GM18909 (cell line): ENCODE results near the gene MTIF3.

Source experiments
- ATAC-seq: cut with Tn5 transposase; IDR thresholded peaks from one replicate; pipeline ENCODE4 v1.9.1; 2021; ENCODE audit warnings: mild to moderate bottlenecking; ENCODE audit not compliant: unreplicated experiment, poor library complexity

MTIF3 gene

DNA sequence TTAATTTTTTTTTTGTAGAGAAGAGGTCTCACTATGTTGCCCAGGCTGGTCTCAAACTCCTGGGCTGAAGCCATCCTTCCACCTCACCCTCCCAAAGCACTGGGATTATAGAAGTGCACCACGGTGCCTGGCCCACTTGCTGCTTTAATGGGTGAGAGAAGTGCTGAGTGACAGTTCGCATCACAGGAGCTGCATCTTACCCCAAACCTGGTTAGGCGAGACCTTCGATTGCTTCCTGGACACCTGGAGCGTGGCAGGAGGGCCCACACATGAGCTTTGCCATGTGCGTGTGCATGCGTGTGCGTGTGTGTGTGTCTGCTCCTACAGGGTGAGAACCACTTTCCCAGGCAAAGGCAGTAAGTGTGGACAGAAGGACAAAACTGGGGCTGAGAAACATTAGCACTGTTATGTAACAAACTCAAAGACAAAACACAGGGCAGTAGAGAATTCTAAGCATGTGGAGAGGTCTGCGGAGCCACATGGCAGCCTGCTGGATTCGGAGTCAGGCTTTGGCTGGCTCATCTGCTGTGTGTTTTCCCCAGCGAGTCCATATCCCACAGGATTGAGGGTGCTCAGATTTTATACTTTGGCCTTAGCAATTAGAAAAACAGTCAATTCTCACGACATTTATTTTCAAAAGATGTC lies 11.7 kb upstream of the MTIF3 start:
- ATAC-seq = no peak

DNA sequence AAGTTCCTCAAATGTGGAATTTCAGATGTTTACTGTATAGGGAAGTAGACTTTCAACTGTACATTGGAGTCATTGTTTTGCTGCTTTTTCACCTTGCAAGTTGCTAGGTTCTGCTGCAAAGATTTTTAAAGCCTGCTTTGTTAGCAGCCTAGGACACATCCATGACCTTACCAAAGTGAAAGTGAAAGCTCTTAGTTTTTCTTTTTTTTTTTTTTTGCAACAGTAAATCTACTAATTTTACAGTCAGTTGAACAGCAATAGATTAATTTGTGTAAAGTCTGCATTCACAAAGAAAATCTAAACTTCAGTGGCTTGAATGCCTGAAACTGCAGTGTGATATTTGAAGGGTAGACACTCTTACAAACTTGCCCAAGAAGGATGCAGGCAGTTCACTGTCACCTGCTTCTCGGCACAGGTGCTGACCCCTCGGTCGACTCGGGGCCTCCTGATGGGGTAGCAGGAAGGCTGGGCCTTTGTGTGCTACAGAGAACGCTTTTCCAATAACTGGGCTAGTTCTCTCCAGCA lies 5.0 kb upstream of the MTIF3 start:
- no peak for ATAC-seq

DNA sequence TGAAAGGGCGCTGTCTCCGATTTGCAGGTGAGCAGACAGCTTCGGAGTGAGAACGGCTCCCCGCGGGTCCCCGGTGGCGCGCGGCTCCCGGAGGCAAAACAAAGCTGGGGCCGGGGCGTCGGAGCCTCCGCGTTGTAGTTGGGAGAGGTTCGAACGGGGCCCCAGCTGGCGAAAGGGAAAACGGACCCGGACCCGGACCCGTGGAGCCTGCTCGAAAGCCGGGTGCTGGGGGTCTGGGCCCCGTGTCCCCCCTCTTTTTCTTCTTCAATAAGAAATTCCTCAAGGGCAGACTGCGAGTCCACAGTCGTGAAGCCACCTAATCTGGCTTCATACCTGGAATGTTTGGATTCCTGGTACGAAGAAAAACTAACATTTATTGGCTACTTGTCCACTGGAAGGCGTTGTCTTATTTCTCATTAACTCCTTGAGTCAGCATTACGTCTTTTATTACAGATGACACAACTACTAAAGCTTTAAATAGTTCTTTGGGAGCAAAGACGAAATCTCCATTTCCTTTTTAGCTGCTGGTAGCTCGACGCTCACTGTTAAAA lies 632 bp upstream of the MTIF3 start:
- ATAC-seq = no peak

DNA sequence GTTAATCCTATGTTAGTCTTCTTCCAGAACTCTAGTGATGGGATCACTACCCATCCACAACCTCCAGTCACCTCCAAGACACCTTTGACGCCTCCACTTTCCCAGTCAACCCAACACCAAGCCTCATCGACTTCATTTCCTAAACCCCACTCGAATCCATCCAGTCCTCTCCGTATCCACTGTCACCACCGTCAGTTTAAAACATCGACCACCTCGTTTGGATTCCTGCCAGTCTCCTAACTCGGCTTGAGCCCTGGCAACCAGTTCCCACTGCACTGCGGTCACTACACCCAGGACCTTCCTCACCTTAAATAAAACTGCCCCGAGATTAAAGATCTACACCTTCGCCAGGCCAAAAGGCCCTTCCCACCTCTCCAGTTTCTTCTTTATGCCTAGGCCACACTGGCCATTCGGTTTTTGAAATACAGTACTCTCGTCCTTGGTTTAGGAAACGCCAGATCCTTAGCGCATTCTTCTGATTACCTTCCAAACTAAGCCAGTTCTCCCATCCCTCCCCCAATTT lies 1.2 kb downstream of the MTIF3 start:
- ATAC-seq = no peak

DNA sequence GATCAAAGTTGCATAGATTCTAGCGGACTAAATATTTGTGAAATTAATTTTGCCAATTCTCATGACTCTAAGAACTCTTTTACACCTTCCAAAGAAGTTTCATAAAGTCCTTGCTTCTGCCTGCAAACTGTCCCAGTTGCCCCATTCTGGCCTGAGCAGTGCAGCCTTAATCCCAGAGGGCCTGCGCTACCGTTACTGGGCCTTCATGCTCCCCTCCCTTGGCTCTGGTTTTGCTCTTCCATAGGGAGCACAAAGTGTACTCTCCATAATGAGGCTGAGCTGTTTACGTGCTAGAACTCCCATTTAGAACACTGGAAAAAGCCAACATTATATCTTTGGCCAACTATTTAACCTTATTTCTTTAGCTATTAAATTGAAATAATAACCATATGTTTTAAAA lies 2.1 kb downstream of the MTIF3 start:
- no peak for ATAC-seq

DNA sequence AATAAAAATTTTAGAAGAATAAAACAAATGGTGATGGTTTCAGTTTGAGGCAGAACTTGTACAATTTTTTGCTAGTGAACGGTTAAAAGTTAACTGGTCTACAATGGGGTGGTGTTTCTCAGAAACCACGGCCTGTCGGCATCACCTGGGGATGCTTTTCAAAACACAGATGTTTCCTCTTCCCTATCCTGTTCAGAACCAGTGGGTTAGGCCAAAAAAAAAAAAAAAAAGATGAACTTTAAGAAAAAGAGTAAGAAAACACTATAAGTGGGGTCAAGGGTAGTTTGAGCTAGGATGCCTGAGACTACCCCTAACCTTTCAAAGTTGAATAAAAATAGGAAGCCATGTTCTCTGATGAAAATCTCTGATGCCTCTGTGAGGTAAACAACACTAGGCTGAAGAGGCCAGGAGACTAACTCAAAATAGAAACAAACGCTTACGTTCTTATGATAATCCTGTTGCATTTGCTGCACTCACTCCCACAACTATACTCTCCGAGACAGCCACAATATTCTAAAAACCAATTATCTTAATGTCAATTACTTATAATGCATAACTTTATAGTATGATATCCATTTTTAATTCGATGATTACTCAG lies 3.3 kb downstream of the MTIF3 start:
- no peak for ATAC-seq

DNA sequence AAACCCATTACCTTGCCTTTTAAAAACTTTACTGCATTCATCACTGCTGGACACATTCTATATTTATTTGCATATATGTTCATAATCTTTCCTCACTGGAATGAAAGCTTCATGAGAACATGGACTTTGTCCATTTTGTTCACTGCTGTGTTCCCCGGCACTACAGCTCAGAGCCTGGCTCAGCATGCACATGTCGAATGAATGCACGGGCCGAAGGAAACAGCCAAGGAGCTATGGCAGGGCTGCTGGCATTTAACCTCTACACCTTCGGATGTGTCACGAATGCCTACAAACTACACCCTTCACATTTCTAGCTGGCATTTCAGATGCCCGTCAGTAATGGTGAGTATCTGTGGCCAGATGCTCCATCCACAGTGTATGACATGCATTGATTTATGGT lies 7.6 kb downstream of the MTIF3 start:
- ATAC-seq = no peak

DNA sequence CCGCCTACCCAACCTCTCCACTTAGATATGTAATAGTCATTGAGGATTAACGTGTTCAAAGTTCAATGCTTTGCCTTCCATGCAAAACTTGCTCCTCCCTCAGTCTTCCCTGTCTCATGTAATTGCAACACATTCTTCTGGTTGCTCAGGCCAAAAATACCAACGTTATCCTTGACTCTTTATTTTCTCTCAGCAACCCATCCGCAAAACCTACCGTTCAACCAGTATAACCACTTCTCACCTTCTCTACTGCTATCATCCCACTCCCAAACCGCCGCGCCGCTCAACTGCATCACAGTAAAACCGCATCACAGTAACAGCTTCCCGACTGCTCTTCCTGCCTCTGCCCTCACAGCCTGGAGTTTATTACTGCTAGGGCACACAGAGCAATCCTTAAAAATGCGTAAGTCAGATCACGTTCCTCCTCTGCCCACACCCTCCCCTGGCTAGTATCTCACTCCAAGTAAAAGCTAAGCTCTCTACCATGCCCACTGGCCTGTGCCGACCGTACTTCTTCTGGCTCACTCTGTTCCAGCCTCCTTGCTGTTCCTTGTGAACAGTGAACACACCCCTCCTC lies 8.2 kb downstream of the MTIF3 start:
- ATAC-seq = no peak

DNA sequence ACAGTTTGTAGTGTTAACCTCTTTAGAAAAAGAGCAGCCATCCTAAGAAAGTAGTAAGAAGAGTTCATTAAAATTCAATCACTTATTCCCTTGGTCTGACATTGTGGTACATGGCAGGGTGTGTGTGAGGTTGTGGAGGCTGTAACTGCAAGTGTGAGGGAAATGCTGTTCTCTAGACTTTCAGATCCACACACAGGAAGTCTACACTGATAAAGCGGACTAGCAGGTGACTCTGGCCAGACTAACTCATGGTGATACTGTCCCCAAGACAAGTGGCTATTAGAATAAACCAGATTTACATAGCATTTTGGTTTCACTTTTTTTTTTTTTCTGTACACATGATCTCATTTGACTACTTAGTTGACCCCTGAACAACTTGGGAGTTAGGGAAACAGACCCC lies 10.0 kb downstream of the MTIF3 start:
- no peak for ATAC-seq

DNA sequence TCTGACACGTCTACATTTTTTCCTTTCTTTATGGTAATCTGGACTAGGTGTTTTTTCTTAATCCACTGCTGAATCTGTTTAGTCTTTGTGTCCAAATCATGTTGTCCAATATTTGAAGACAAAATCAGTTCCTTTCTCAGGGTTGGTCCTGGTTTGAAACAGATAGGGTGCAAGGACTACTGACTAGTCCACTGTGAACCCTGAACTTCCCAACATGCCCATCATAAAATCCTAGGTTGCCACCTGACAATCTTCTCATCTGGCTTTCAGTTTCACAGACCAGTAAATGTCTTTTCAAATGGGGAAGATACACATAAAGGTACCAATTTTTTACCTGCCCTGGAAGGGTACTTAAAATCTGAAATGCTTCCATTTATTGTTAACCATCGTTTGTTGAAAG lies 13.2 kb downstream of the MTIF3 start:
- no peak for ATAC-seq

DNA sequence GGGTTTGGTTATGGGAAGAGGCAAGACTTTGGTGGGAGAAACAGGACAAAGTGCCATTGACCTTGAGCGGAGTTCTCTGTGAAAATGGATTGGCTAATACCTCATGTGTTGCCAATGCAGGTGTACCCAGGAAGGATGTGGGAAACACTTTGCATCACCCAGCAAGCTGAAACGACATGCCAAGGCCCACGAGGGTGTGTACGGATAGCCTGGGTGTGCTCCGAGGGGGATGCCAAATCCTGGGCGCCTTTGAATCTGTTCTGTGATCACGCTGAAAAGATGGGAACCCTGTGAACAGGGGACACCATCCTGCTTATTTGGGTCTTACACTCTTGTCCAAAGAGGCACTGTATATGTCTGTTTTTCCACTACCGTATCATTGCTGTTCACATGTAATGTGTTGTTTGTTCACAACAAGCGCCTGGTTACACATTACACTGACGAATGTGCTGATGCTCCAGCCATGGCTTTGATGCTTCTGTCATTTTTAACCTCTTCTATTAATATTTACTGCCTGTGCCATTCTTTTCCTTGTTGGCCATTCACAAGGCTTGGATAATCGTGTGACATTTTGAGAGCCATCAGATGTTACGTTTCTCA lies 17.7 kb downstream of the MTIF3 start:
- ATAC-seq = no peak

DNA sequence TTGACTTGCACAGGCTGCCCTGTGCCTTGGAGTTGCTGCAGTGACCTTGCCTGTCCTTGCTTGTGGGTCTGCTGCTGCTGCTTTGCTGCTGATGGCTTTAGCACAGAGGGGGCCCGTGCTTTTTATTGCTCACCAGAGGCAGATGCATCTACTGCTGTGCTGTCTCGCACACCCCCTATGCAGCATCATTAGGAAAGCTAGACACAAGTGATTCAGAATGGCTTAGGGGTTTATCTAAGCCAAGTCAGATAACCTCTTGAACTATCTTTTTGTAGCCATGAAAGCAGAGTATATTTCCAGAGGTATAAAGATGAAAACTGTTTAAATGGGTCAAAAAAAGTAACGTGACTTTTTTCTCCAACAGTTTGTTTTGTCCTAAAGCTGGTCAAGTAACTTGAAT lies 18.2 kb downstream of the MTIF3 start:
- ATAC-seq = no peak

DNA sequence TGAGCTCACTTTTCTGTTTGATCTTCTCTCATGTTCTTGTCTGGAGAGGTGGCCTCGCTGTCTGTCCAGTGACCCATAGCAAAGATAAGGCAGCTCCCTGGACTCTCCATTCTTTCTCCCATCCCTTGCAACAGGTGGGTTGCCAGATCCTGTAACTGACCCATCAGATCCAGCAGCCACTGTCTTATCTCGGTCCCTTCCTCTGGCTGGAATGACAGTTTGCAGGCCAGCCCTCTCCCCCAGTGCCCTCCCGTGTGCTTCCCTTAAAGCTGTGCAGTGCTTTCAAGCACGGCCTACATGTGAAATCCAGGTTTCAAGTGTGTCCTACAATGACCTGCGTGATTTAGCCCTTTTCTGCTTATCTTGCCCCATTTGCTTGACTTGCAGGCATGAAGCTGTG lies 22.2 kb downstream of the MTIF3 start:
- ATAC-seq = no peak

DNA sequence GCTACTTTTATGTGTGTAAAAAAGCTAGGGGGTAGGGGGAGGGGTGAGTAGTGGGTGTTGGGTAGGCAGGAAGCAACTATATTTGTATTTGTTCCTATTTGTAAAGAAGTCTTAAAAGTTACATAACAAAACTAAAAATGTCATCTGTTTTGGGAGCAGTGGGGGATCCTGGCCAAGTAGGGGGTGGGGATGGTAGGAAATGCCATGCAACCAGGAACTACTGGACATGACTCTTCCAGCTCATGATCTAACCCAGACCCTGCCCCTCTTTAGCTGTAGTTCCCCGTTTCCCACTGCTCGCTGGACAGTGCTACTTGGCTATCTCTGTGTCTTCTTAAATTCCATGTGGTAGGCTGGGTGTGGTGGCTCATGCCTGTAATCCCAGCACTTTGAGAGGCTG lies 22.7 kb downstream of the MTIF3 start:
- no peak for ATAC-seq

DNA sequence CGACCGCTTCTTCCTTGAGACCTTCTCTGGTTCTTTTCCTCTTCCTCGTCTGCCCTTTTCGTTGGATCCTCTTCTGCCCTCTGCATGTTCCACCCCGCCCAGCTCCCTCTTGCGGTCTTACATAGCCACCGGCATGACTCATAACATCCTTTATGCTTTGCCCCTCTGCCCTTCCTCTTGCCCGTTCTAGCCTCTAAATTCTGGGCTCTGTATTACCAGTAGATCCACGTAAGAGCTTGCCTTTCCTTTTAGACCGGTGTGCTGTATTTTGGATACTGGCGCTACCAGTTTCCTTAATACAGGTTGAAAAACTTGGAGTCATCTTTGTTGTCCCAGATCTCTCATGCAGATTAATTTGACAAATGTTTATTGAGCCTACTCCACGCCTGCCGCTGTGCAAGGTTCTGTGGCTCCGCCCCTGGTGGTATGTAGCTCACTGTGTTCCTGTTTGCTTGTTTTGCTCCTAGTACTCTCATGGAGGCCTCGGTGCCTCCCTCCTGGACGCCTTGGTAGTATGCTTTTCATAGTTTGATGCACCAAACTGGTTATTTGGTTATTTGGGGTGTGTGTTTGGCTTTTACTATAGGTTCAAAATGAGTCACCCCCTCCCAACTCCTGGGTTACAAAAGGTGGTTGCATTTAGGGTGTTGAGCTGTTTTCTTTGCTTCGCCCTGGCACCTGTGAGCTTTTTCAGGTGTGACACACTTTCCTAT lies 24.3 kb downstream of the MTIF3 start:
- ATAC-seq = peak; percentile 77

DNA sequence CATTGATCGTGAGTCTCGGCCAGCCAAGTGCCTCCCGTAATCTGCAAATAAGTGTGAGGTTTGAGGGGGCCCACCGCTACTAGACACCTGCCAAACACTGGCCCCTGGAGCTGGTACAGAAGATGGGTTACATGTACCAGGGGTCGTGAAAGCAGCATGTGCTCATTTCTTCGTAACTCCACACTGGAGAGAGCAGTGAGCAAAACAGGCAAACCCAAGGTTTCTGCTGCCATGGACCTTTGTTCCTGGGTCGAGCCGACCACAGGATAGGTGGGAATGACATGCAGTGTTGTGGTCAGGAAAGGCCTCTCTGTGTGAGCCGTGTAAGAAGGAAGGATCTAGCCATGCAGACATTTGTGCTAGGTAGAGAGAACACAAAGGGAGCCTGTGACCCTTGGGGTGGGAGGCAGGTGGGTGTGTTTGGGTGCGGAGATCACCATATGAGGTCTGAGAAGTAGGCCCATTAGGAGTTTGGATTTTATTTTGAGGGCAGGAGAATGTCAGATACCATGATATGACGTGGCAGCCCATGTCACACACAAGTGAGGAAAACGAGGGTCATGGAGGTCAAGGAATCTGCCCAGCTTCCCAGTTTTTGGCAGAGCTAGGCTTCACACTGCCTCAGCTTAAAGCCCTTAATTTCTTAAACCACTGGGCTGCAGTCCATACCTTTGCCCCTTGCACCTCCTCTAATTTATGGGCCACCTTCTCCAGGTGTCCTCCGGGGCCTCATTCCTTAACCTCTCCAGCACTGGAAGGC lies 25.0 kb downstream of the MTIF3 start:
- peak; percentile 4 for ATAC-seq

DNA sequence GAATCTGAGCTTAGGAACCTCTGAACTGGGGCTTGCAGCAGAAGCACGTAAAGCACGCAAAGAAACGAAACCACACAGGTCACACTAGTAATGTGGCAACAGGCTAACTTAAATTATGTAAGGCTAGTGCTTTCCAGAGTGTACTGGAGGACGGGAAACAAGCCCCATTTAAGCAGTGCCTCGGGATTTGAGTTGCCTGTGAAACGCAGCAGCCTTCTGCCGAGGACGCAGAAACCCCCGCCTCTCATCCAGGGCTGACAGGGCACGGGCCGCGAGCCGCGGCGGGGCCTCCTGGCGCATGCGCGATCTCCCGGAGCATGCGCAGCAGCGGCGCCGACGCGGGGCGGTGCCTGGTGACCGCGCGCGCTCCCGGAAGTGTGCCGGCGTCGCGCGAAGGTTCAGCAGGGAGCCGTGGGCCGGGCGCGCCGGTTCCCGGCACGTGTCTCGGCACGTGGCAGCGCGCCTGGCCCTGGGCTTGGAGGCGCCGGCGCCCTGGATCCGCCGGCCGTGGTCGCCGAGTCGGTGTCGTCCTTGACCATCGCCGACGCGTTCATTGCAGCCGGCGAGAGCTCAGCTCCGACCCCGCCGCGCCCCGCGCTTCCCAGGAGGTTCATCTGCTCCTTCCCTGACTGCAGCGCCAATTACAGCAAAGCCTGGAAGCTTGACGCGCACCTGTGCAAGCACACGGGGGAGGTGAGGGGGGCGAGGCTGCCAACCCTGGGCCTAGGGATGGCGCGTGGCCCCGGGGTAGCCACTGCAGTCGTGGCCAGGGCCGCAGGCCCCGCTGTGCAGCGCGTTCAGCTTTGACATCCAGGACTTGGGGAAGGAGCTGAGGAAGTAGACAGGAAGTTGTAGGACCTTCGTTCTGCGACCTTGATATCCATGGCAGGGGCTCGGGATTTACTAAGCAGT lies 25.9 kb downstream of the MTIF3 start, which contains the start of gene GTF3A:
Gene GTF3A, plus strand, starts transcription at position 374 of the 912 bp plus-strand sequence.
- ATAC-seq = peak; percentile 73

DNA sequence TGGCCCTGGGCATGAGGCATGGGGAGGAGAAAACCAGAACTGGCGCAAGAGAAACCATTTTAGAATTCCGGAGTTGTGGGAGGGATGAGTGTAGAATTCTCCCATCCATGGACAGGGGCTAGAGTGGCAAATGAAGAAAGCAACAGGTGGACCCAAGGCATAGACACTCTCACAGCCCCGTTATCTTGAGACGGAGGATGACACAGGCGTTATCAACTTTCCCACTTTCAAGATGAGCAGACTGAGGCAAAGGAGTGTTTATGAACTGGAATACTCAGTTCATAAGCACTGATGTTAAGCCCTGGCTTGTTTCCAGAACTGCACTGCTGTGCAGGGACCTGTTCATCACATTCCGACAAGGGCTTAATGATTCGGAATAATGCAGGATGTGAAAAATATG lies 27.0 kb downstream of the MTIF3 start:
- ATAC-seq = no peak
